Body of pancreas (tissue), 4 donors: Measurements from ENCODE around the gene PIGU. TPM values are rescaled to one million over a fixed set of nuclear protein-coding genes. Genes with fewer than 3 reads are reported as not detected.

ENCODE experiments used
- ATAC-seq: fragments of 150-250 bp; one replicate; pipeline ENCODE4 v1.9.1; 2016
- DNase-seq, 4 donors: peaks; one replicate each; pipeline ENCODE4 v3.0.0-alpha.2; 2019
- H3K27ac ChIP-seq, 4 donors: fragments of 200-600 bp; sonication (generic); 1 replicate in 3 of 4; 2 replicates in 1 of 4; pipeline versions ENCODE4 v1.5.1 to v1.6.1; 2016 to 2019; ENCODE audit warnings: mild to moderate bottlenecking in 1 of 4, mixed read lengths in 1 of 4, moderate library complexity in 1 of 4
- H3K27me3 ChIP-seq, 2 donors: fragments of 200-600 bp; sonication (generic); one replicate each; pipeline ENCODE4 v1.6.0; 2016; ENCODE audit warnings: mild to moderate bottlenecking in 1 of 2
- H3K36me3 ChIP-seq, 2 donors: fragments of 200-600 bp; sonication (generic); replicated peaks in 1 of 2; 2 replicates each; pipeline ENCODE4 v1.5.1; 2016; ENCODE audit warnings: low read depth in 2 of 2; ENCODE audit not compliant: insufficient read depth in 1 of 2
- H3K4me1 ChIP-seq: fragments of 200-600 bp; sonication (generic); one replicate; pipeline ENCODE4 v1.6.0; 2016
- H3K4me3 ChIP-seq, 2 donors: fragments of 200-600 bp; sonication (generic); 1 replicate in 1 of 2; 2 replicates in 1 of 2; pipeline ENCODE4 v1.5.1; 2016 to 2019
- H3K9me3 ChIP-seq, 3 donors: fragments of 200-600 bp; sonication (generic); 1 replicate in 2 of 3; 2 replicates in 1 of 3; pipeline ENCODE4 v1.5.1; 2016
- CTCF ChIP-seq, 7 experiments: fragments of 450-650 bp in 4 of 7; fragments of 200-600 bp in 3 of 7; sonication (generic) in 3 of 7; IDR thresholded peaks; one replicate each; pipeline ENCODE4 v1.5.1; 2016 to 2019; ENCODE audit warnings: antibody characterized with exemption in 7 of 7
- POLR2A ChIP-seq, 3 donors: fragments of 450-650 bp; IDR thresholded peaks; one replicate each; pipeline ENCODE4 v1.6.1; 2016; ENCODE audit warnings: antibody characterized with exemption in 3 of 3, mild to moderate bottlenecking in 2 of 3
- WGBS, 2 donors: methylation state at CpG; one replicate each; pipeline ENCODE4 v1.1.5; 2017; 5-methylcytosine and 5-hydroxymethylcytosine counted together
- intact Hi-C: fragments of 100-400 bp; cut with DNase I; formaldehyde crosslinking; loops from one replicate; pipeline ENCODE4 v1.15.1; 2023
- small RNA-seq: library from RNA; depleted of rRNA; stranded (forward); fragments of <200 nt; gene quantifications from one replicate; pipeline ENCODE3, GENCODE V24; 2016
- total RNA-seq, 2 donors: library from RNA; depleted of rRNA; stranded (reverse); fragments of >200 nt; gene quantifications; one replicate each; pipeline ENCODE4 v1.1.0, GENCODE V29; 2016

The PIGU gene
- total RNA-seq, 2 donors from 2014 or later: 4.4 to 14.8 TPM

GRCh38 chr20:34512955-34513419, 163.9 kb downstream of the PIGU start:
- no peak for ATAC-seq
- intact Hi-C loops: no loop called here
- Histone ChIP-seq H3K4me3 (no peak overlapping the region), H3K4me1 (peaks cover 20% of the 10 kb centered on the region), H3K9me3 (no peaks in the 10 kb centered on the region), H3K36me3 (peaks cover 0 to 2% of the 10 kb centered on the region in 2 donors), H3K27me3 (no peaks in the 10 kb centered on the region), H3K27ac (no peak overlapping the region)
- TF ChIP-seq CTCF (IDR thresholded peaks at IDR 0.05): no peak
- no peak for TF ChIP-seq POLR2A (IDR thresholded peaks at IDR 0.05)
- no peak for DNase-seq

- H3K36me3 ChIP-seq: peaks cover 0 to 6% of the 10 kb centered on the region in 2 donors
- intact Hi-C loops: no loop called here
- TF ChIP-seq POLR2A (IDR thresholded peaks at IDR 0.05) (no peak), CTCF (IDR thresholded peaks at IDR 0.05) (no peak)
- WGBS, 2 donors: 86 to 91% methylated on average over 4 of the region's 4 CpGs
- H3K4me3 ChIP-seq: no peak overlapping the region
- ATAC-seq (no peak), DNase-seq (no peak)
- no peaks in the 10 kb centered on the region for H3K27me3 ChIP-seq
- peaks cover 14% of the 10 kb centered on the region for H3K4me1 ChIP-seq
- no peak overlapping the region for H3K27ac ChIP-seq
- no peaks in the 10 kb centered on the region for H3K9me3 ChIP-seq
Measured at GRCh38 chr20:34512266-34512954, 164.5 kb downstream of the PIGU start.

GRCh38 chr20:34511891-34512265, 165.0 kb downstream of the PIGU start:
- H3K9me3 ChIP-seq: no peaks in the 10 kb centered on the region
- H3K27me3 ChIP-seq: no peaks in the 10 kb centered on the region
- no peak overlapping the region for H3K27ac ChIP-seq
- DNase-seq (no peak), ATAC-seq (no peak)
- intact Hi-C loops: no loop called here
- TF ChIP-seq CTCF (IDR thresholded peaks at IDR 0.05): no peak
- peaks cover 8% of the 10 kb centered on the region for H3K4me1 ChIP-seq
- H3K4me3 ChIP-seq: no peak overlapping the region
- WGBS, 2 donors: 61 to 65% methylated on average over 3 of the region's 3 CpGs
- H3K36me3 ChIP-seq: peaks cover 0 to 6% of the 10 kb centered on the region in 2 donors

- ATAC-seq (no peak), DNase-seq (no peak)
- no peak overlapping the region for H3K27ac ChIP-seq
- WGBS, 2 donors: 78 to 89% methylated on average over 1 of the region's 1 CpG
- H3K4me3 ChIP-seq: no peak overlapping the region
- intact Hi-C loops: no loop called here
- H3K9me3 ChIP-seq: no peaks in the 10 kb centered on the region
- H3K36me3 ChIP-seq: peaks cover 0 to 13% of the 10 kb centered on the region in 2 donors
- H3K4me1 ChIP-seq: peaks cover 8% of the 10 kb centered on the region
- TF ChIP-seq CTCF (IDR thresholded peaks at IDR 0.05): no peak
- no peak for TF ChIP-seq POLR2A (IDR thresholded peaks at IDR 0.05)
- no peaks in the 10 kb centered on the region for H3K27me3 ChIP-seq
Measured at GRCh38 chr20:34510575-34510974, 166.3 kb downstream of the PIGU start.

Small RNAs within 50 kb of the gene (small RNA-seq; reads per million reads assigned to genes)
- gene AL118520.1 (not detected), gene RF00019 (not detected)

Other genes starting within 250 kb of the PIGU start
- 10 to 100 TPM; 58.9 to 64.3 TPM for gene DYNLRB1, start 160.7 kb downstream of the PIGU start, total RNA-seq
- 10 to 100 TPM; 22.4 to 37.6 TPM for gene MAP1LC3A, start 118.4 kb downstream of the PIGU start, total RNA-seq
- gene TP53INP2, start 27.3 kb upstream of the PIGU start, total RNA-seq: 10 to 100 TPM in 1 of 2 donors, 1 to 10 TPM in 1; 3.4 to 12.2 TPM
- 10 to 100 TPM; 13.5 to 54.1 TPM for gene NCOA6, start 148.6 kb upstream of the PIGU start, total RNA-seq
- 10 to 100 TPM; 19.2 to 22.7 TPM for gene GGT7, start 195.8 kb upstream of the PIGU start, total RNA-seq
- gene ACSS2, start 199.5 kb upstream of the PIGU start, total RNA-seq: 10 to 100 TPM; 33.9 to 78.1 TPM